HEK293T (cell line): ENCODE data around the gene LOXL4.

ENCODE experiments used
- CTCF ChIA-PET: fragments of 350-600 bp; formaldehyde crosslinking; extraction: SDS; loops from one replicate; lab custom pipeline; 2021; ENCODE audit warnings: antibody characterized with exemption, inconsistent platforms; lab: Yijun Ruan, JAX
- POLR2A ChIA-PET: fragments of 350-600 bp; formaldehyde crosslinking; extraction: SDS; loops from one replicate; lab custom pipeline; 2020; ENCODE audit warnings: antibody characterized with exemption, inconsistent platforms; lab: Yijun Ruan, JAX
- DNase-seq: peaks from one replicate; pipeline ENCODE4 v3.0.0; 2012; ENCODE audit warnings: mixed read lengths; ENCODE audit errors: extremely low spot score
- ARNT ChIP-seq: fragments of 450-650 bp; IDR thresholded peaks from 2 replicates; pipeline ENCODE4 v1.6.1; 2017; ENCODE audit warnings: mild to moderate bottlenecking
- BHLHE40 ChIP-seq: fragments of 450-650 bp; IDR thresholded peaks from 2 replicates; pipeline ENCODE4 v1.6.1; 2016; ENCODE audit warnings: mild to moderate bottlenecking, moderate library complexity, borderline replicate concordance
- CTBP1 ChIP-seq: fragments of 450-650 bp; IDR thresholded peaks from 2 replicates; pipeline ENCODE4 v1.6.1; 2016; ENCODE audit warnings: borderline replicate concordance
- ELF4 ChIP-seq: fragments of 450-650 bp; IDR thresholded peaks from 2 replicates; pipeline ENCODE4 v1.6.1; 2017; ENCODE audit warnings: antibody characterized with exemption
- FOXA1 ChIP-seq: fragments of 450-650 bp; IDR thresholded peaks from 2 replicates; pipeline ENCODE4 v1.6.1; 2016; ENCODE audit warnings: mild to moderate bottlenecking
- FOXK2 ChIP-seq: fragments of 450-650 bp; IDR thresholded peaks from 2 replicates; pipeline ENCODE4 v1.6.1; 2016; ENCODE audit warnings: mild to moderate bottlenecking
- FOXM1 ChIP-seq: fragments of 450-650 bp; IDR thresholded peaks from 2 replicates; pipeline ENCODE4 v1.6.1; 2017; ENCODE audit warnings: mild to moderate bottlenecking, borderline replicate concordance
- HDGF ChIP-seq: fragments of 450-650 bp; IDR thresholded peaks from 2 replicates; pipeline ENCODE4 v1.6.1; 2017; ENCODE audit warnings: antibody characterized with exemption, borderline replicate concordance
- L3MBTL2 ChIP-seq: fragments of 450-650 bp; conservative IDR thresholded peaks from 2 replicates; pipeline ENCODE4 v1.6.1; 2016; ENCODE audit warnings: mild to moderate bottlenecking
- LEF1 ChIP-seq: fragments of 450-650 bp; IDR thresholded peaks from 2 replicates; pipeline ENCODE4 v1.6.1; 2017; ENCODE audit warnings: mild to moderate bottlenecking, borderline replicate concordance
- NFRKB ChIP-seq: fragments of 450-650 bp; IDR thresholded peaks from 2 replicates; pipeline ENCODE4 v1.6.1; 2016; ENCODE audit warnings: mild to moderate bottlenecking, moderate library complexity
- PKNOX1 ChIP-seq: fragments of 450-650 bp; IDR thresholded peaks from 2 replicates; pipeline ENCODE4 v1.6.1; 2016
- SP1 ChIP-seq: fragments of 450-650 bp; IDR thresholded peaks from 2 replicates; pipeline ENCODE4 v1.6.1; 2017
- SUZ12 ChIP-seq: fragments of 450-650 bp; IDR thresholded peaks from 2 replicates; pipeline ENCODE4 v1.6.1; 2016; ENCODE audit warnings: mild to moderate bottlenecking
- TARDBP ChIP-seq: fragments of 450-650 bp; IDR thresholded peaks from 2 replicates; pipeline ENCODE4 v1.6.1; 2016
- ZNF384 ChIP-seq: fragments of 450-650 bp; IDR thresholded peaks from 2 replicates; pipeline ENCODE4 v1.6.1; 2016

LOXL4 gene

DNA sequence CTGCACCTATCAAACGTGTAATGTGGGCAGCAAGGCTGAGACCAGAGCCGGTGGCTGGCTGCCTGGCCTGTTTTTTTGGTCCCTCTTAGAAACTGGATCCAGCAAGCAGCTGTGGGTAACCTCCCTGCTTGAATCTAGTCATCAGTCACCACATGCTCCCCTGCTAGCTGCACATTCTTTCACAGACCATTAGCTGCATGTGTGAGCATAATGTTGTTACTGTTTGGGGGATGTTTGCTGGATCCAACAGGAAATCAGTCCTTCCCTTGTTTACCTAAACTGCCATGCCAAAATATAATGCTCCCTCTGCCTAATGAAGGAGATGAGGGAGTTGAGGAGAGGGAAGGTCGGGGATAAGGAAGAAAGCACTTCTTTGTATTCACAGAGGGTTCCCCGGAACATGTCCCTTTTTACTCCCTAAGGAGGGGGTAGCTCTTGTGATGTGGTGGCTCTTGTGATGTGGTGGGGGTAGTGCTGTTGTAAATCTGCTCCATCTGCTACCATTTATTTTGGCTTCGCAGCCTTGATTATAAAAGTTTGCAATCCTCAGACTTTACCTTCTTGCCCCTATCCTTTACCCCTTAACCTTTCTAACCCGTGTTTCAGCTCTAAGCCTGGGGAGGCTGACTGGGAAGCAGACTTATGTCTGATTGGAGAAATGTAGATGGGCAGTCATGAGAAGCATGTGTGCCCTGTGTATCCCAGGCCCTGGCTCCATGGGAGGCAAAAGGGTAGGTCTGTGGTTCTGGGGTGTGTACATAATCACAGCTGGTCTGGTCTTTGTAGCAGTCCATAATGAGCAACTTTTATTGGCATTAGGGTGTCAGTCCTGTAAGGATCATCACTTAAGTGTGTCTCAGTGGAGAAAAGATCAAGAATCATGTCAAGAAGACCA lies 20.8 kb downstream of the LOXL4 start:
- POLR2A ChIA-PET = no interaction called here
- TF ChIP-seq FOXK2 = no peak
- TF ChIP-seq CTBP1 = no peak
- no peak for TF ChIP-seq FOXA1
- TF ChIP-seq LEF1 = no peak
- no peak for TF ChIP-seq ELF4
- TF ChIP-seq ZNF384 = no peak
- TF ChIP-seq BHLHE40 = no peak
- TF ChIP-seq NFRKB = no peak
- no peak for TF ChIP-seq HDGF
- CTCF ChIA-PET = interaction anchor here (1.0 to 1.4 kb wide), 2 partner anchors 62 to 77 kb away, joined by 3 to 4 read pairs; no protein-coding TSS in a partner anchor
- no peak for DNase-seq

DNA sequence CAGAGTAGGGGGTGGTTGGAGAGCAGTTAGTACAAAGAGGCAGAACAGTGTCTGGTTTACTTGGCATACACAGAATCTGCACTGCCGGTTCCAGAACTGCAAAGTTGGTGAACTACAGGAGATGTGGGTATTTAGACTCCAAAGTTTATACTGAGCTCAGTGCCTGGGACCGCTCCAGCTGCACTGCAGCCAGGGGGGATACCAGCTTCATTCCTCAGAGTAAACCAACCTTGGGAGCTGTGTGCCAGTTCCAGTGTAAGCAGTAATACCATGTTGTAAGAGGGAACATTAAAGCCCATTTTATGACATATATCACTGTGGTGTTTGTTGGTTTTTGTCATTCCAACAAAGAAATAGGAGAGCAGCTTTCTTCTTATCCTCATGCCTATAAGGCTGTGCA lies 23.4 kb downstream of the LOXL4 start:
- POLR2A ChIA-PET = no interaction called here
- CTCF ChIA-PET = interaction anchor here (0.5 kb wide), 1 partner anchor 1922 kb away, joined by 3 read pairs; no protein-coding TSS in a partner anchor
- DNase-seq = no peak
- TF ChIP-seq LEF1 (no peak), SP1 (no peak), FOXM1 (no peak), SUZ12 (no peak), FOXA1 (no peak), TARDBP (no peak), NFRKB (no peak), ELF4 (no peak), L3MBTL2 (no peak), ARNT (no peak), CTBP1 (no peak), HDGF (no peak), BHLHE40 (no peak), ZNF384 (no peak), FOXK2 (no peak)

DNA sequence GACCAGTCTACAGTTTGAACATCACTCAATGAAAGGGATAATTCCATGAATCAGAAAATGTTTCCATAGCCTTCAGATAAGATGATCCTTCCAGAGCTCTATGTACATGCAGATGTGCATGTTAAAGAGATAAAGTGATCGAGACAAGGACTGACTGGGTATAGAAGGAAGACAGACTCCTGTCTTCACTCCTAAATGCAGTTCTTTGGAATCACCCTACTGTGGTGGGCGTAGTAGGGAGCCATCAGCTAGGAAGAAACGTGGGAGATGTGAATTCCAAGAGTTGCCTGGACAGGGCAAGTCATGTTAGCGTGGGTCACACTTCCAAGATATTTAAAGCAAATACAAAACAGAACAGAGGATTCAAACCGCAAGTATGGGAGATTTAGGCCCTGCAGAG lies 23.9 kb downstream of the LOXL4 start:
- DNase-seq = no peak
- TF ChIP-seq PKNOX1 (no peak), FOXK2 (no peak), TARDBP (no peak), SP1 (no peak), ELF4 (no peak), ARNT (no peak), ZNF384 (no peak), CTBP1 (no peak), BHLHE40 (no peak), L3MBTL2 (no peak), LEF1 (no peak), FOXM1 (no peak), NFRKB (no peak), SUZ12 (no peak), FOXA1 (no peak)
- POLR2A ChIA-PET = no interaction called here
- CTCF ChIA-PET = interaction anchor here (0.5 kb wide), 1 partner anchor 1922 kb away, joined by 3 read pairs; no protein-coding TSS in a partner anchor

DNA sequence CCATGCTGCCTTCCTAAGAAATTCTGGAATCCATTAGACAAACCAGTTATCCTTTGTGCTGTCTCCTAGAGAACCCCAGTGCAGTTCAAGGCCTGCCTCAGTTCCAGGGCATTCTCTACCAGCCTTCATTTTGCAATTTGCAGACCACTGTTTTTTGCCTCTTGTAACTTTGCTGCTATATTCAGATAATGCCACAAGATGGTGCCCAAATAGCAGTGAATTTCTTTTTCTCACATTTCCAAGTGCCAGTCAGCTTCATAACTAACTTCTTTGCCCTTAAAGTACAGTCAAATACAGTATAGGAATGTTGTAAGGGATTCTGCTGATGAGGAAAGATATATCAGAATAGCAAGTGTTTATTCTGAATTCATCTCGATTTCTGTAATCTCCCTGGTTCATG lies 25.2 kb downstream of the LOXL4 start:
- DNase-seq = no peak
- POLR2A ChIA-PET = no interaction called here
- TF ChIP-seq FOXM1 = no peak
- no peak for TF ChIP-seq L3MBTL2
- TF ChIP-seq SP1 = no peak
- TF ChIP-seq HDGF = no peak
- no peak for TF ChIP-seq TARDBP
- TF ChIP-seq ELF4 = no peak
- TF ChIP-seq CTBP1 = no peak
- no peak for TF ChIP-seq LEF1
- TF ChIP-seq NFRKB = no peak
- no peak for TF ChIP-seq ZNF384
- TF ChIP-seq FOXA1 = no peak
- no peak for TF ChIP-seq FOXK2
- no peak for TF ChIP-seq ARNT
- TF ChIP-seq SUZ12 = no peak
- no peak for TF ChIP-seq PKNOX1
- TF ChIP-seq BHLHE40 = no peak
- CTCF ChIA-PET = interaction anchor here (0.9 kb wide), 1 partner anchor 70 kb away, joined by 3 read pairs; no protein-coding TSS in a partner anchor

- CTCF ChIA-PET = no interaction called here
- DNase-seq = no peak
- TF ChIP-seq BHLHE40 (no peak), L3MBTL2 (no peak), CTBP1 (no peak), ARNT (no peak), SUZ12 (no peak), FOXA1 (no peak), HDGF (no peak), FOXK2 (no peak), ELF4 (no peak), TARDBP (no peak), SP1 (no peak), FOXM1 (no peak), NFRKB (no peak), ZNF384 (no peak)
- POLR2A ChIA-PET = no interaction called here
Observed at GRCh38 chr10:98240524-98240923, 27.5 kb downstream of the LOXL4 start.

DNA sequence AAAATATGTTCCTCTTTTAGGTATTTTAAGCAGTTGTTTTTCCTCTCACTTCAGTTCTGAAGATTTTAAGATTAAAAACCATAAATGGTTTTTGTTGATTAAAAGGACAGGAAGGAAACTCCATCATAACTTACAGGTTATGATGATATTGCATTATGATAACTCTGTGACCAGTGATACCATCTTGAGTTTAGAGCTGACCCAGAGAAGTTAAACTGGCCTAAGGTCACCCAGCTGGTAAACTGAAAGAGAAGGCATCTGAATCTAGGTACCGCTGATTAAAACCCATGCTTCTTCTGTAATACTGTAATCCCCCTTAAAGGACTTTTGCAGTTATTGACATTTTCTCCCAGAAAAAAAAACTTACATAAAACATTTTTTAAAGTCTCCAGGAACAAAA lies 29.6 kb downstream of the LOXL4 start:
- TF ChIP-seq L3MBTL2 = no peak
- TF ChIP-seq FOXK2 = no peak
- no peak for TF ChIP-seq FOXM1
- no peak for TF ChIP-seq SUZ12
- no peak for TF ChIP-seq TARDBP
- TF ChIP-seq PKNOX1 = no peak
- no peak for TF ChIP-seq LEF1
- CTCF ChIA-PET = interaction anchor here (1.1 kb wide), 1 partner anchor 70 kb away, joined by 4 read pairs; no protein-coding TSS in a partner anchor
- POLR2A ChIA-PET = no interaction called here
- DNase-seq = no peak
